Duodenal mucosa (tissue), 2 donors: ENCODE data around the gene TMEM200A.

Source experiments
- H3K27ac ChIP-seq: one replicate; pipeline ENCODE4 v1.7.0; 2013; ENCODE audit warnings: low read depth, low read length
- H3K27me3 ChIP-seq, 2 donors: one replicate each; pipeline ENCODE4 v1.7.0; 2013; ENCODE audit warnings: low read length in 2 of 2, control low read depth in 1 of 2; ENCODE audit not compliant: insufficient read depth in 2 of 2, control insufficient read depth in 1 of 2
- H3K36me3 ChIP-seq, 2 donors: one replicate each; pipeline ENCODE4 v1.7.0; 2013; ENCODE audit warnings: low read length in 2 of 2, control low read depth in 1 of 2; ENCODE audit not compliant: insufficient read depth in 2 of 2, control insufficient read depth in 1 of 2
- H3K4me1 ChIP-seq, 2 donors: one replicate each; pipeline ENCODE4 v1.7.0; 2013; ENCODE audit warnings: low read length in 2 of 2, control low read depth in 1 of 2; ENCODE audit not compliant: insufficient read depth in 2 of 2, control insufficient read depth in 1 of 2
- H3K4me3 ChIP-seq, 2 donors: one replicate each; pipeline ENCODE4 v1.7.0; 2013; ENCODE audit warnings: low read length in 2 of 2, low read depth in 1 of 2
- H3K9ac ChIP-seq, 2 donors: one replicate each; pipeline ENCODE4 v1.7.0; 2013; ENCODE audit warnings: low read length in 2 of 2, low read depth in 1 of 2
- H3K9me3 ChIP-seq, 2 donors: one replicate each; pipeline ENCODE4 v1.7.0; 2013; ENCODE audit warnings: low read length in 2 of 2, control low read depth in 1 of 2; ENCODE audit not compliant: control insufficient read depth in 1 of 2

TMEM200A gene

DNA sequence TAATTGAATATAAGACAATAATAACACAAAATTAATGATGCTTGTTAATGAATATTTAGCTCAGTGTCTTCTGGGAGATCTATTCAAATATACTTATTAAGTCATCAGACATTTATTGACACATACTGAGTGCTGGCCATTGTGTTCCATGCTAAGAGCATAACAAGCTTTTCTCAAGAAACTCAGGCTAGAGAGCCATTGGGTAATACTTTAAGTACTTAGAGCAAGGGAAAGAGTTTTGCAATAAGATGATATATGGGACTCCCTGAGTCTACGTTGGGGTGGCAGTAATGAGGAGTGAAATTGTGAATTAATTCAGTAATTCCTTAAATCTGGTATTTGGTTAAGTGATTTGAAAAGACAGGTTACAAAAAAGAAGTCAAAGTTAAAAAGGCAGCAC lies 11.1 kb downstream of the TMEM200A start:
- Histone ChIP-seq H3K9me3 (no peaks in the 10 kb centered on the region), H3K9ac (no peak overlapping the region)

DNA sequence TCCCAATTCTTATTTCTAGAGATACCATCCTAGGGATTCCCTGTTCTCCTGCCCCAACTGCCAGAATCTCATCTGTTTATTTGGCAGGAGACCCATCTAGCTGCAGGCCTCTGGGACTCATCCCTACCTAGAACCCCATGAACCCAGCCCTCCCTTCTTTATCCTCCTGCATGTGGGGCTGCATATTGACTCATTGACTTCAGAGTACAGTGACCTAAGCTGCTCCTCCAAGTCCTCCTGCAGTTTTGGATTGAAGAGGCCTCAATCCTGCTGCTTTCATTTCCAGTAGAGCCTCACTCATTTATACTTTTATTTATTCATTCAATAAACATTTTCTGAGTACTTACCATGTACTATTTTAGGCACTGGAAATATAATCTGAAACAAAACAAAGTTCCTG lies 11.6 kb downstream of the TMEM200A start:
- H3K4me3 ChIP-seq: peak overlapping the region in 1 of 2 donors; percentile 30
- no peaks in the 10 kb centered on the region for H3K36me3 ChIP-seq
- no peak overlapping the region for H3K27ac ChIP-seq
- H3K9ac ChIP-seq: peak overlapping the region in 1 of 2 donors; percentile 2
- H3K9me3 ChIP-seq: no peaks in the 10 kb centered on the region
- peaks cover 10 to 32% of the 10 kb centered on the region in 2 donors for H3K4me1 ChIP-seq
- H3K27me3 ChIP-seq: no peaks in the 10 kb centered on the region

More for the DNA sequence above, 11.1 kb downstream of the TMEM200A start:
- H3K4me1 ChIP-seq: peaks cover 10 to 32% of the 10 kb centered on the region in 2 donors
- H3K36me3 ChIP-seq: no peaks in the 10 kb centered on the region
- H3K27ac ChIP-seq: no peak overlapping the region
- no peak overlapping the region for H3K4me3 ChIP-seq
- no peaks in the 10 kb centered on the region for H3K27me3 ChIP-seq

DNA sequence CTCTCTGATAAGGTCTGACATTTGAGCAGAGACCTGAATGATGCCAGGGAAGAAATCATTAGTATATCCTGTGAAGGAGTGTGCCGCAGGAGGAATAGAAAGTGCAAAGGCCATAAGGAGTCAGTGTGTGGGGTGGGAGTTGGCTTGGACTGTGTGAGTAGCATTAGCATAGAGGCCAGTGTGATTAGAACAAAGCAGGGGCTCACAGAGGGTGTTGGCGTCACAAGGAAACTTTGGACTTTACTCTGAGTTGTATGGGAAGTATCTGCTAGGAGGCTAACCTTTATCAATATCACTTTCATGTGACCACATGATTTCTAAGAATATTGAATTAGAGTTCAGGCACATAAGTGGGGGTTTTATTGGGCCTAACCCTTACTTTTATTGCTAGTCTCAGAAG lies 12.1 kb downstream of the TMEM200A start:
- Histone ChIP-seq H3K4me1 (peaks cover 10 to 32% of the 10 kb centered on the region in 2 donors), H3K9me3 (no peaks in the 10 kb centered on the region), H3K36me3 (no peaks in the 10 kb centered on the region), H3K27me3 (no peaks in the 10 kb centered on the region), H3K27ac (no peak overlapping the region), H3K9ac (peak overlapping the region in 1 of 2 donors; percentile 2), H3K4me3 (peak overlapping the region in 1 of 2 donors; percentile 30)

DNA sequence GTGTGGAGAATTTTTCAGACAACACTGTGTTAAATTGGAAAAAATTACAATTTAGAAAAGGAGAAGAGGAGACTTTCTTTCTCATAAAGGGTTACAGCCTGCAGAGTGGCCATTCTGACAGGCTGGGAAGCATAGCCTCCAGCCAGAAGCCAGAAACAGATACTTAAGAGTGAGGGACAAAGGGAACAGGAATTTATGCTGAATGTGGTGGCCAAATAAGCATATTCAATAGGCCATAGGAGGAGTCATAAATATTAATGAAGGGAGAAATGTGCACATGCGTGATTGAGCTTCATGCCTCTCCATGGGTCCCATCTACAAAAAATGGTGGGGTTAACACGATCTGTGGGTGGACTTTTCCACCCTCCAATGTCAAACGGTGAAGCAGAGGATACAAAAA lies 13.4 kb downstream of the TMEM200A start:
- Histone ChIP-seq H3K9ac (no peak overlapping the region), H3K9me3 (no peaks in the 10 kb centered on the region), H3K4me1 (peaks cover 10 to 32% of the 10 kb centered on the region in 2 donors), H3K27ac (no peak overlapping the region), H3K36me3 (no peaks in the 10 kb centered on the region), H3K27me3 (no peaks in the 10 kb centered on the region), H3K4me3 (no peak overlapping the region)

DNA sequence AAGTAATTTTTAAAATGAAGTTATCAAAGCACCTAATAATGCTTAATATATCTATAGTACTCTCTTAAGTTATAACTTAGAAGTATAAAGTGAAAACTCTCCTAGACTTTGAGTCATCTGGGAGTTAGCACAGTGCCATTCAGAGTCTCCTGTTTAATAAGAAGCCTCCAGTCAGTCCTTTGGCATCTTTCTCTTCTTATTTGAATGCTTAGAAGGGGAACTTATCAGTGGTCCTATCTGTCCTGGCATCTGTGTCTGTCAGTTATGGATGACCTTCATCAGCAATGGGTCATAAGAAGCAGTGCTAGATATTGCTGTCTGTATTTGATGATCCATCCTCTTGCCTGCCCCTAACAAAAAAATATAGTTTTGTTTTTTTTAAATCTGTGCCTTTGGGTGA lies 15.2 kb downstream of the TMEM200A start:
- H3K27ac ChIP-seq: no peak overlapping the region
- H3K27me3 ChIP-seq: no peaks in the 10 kb centered on the region
- H3K9ac ChIP-seq: no peak overlapping the region
- H3K4me1 ChIP-seq: peaks cover 10 to 25% of the 10 kb centered on the region in 2 donors
- no peak overlapping the region for H3K4me3 ChIP-seq
- H3K36me3 ChIP-seq: no peaks in the 10 kb centered on the region
- no peaks in the 10 kb centered on the region for H3K9me3 ChIP-seq

DNA sequence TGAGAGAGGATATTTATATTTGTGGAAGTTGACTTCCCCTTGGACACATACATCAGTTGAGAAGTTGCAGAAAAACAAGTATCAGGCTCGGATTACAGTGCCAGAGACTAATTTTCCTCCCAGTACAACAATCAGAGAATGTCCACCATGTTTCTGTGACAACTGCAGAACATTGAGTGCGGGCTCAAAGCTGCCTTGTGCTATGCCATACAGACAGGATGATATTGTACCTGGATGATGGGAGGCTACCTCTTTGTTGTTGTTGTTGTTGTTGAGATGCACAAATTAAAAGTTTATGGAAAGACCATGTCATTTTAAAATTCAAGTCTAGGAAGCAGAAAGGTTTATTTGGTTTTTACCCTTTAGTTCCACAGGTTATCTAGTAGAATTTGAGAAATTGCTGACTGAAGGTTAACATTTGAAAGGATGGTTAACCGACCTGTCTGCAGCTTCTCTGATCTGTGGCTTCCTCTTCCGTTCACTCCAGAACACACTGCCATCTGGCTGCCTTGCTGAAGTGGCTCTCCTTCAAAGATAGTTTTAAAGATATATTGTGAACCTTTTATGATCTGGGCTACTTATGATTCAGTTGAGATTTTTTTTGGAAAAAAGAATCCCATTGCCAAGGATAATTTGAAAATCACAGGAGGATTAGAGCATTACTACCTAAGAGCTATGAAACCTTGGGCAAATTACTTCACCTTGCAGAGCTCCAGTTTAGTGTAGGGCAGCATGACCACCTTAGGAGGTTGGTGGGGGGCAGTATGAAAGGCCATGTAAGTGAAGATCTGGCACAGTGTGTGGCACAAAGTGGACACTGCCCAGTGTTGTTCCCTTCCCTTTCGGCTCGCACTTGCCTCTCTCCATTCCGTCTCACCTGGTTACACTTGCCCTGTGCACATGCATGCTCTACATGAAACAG lies 15.9 kb downstream of the TMEM200A start:
- Histone ChIP-seq H3K27me3 (no peaks in the 10 kb centered on the region), H3K27ac (no peak overlapping the region), H3K36me3 (no peaks in the 10 kb centered on the region), H3K4me3 (no peak overlapping the region), H3K9ac (no peak overlapping the region), H3K9me3 (no peaks in the 10 kb centered on the region), H3K4me1 (peaks cover 10 to 24% of the 10 kb centered on the region in 2 donors)

DNA sequence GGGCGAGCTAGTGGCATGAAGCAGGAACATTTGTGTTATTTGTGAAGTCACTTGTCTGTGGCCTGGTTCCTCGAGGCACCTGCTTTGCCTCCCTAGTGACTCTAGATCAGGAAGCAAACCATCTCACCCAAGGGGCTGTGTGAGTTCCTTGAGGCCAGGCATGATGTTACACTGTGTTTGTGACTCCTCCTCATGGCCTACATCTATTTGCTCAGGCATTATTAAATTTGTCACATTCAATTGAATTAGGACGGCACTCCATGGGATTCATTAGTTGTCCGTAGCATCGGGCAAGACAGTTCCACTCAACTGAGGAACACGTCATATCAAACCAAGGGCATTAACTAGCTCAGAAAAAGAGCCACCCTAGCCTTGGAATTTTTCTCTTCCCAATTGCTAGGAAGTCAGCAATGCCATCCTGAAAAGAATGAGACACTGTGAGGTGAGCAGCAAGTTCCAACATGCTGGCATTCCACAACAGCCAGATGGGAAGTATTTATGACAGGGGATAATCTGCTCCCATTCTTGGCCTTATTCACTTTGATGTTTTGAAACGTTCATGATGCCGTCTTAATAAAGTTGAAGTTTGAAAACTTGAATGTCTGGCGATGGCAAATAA lies 17.2 kb downstream of the TMEM200A start:
- H3K9me3 ChIP-seq: no peaks in the 10 kb centered on the region
- H3K9ac ChIP-seq: no peak overlapping the region
- H3K4me1 ChIP-seq: peaks cover 0 to 11% of the 10 kb centered on the region in 2 donors
- H3K36me3 ChIP-seq: no peaks in the 10 kb centered on the region
- H3K4me3 ChIP-seq: no peak overlapping the region
- H3K27ac ChIP-seq: no peak overlapping the region
- H3K27me3 ChIP-seq: no peaks in the 10 kb centered on the region

DNA sequence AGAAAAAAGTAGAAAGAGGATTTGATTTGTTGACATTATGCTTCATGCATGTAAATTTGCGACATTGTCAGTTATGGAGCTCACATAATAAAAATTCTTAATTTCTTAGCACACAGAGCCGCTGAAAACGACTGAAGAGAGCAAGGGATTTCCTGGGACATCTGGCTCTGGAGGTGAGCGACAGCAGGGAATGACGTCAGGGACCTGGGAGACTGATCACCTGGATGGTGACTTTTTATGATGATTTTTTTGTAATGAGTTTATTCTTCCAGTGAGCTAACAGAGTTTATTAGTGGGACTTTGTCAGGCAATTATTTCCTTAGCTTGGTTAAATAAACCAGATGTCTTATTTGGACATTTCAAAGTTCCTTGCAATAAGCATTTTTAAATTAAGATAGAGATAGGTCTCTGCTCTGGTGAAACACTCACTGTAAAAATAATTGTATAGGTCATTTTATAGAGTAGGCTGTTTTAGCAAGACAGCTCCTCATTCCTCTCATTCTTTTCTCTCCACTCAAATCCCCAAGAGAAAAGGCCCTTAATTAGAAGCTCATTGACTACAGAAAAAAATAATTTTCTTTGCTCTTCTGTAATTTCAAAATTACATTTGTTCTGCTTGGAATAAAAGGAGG lies 19.4 kb downstream of the TMEM200A start:
- H3K9ac ChIP-seq: no peak overlapping the region
- H3K4me1 ChIP-seq: no peaks in the 10 kb centered on the region
- H3K27me3 ChIP-seq: no peaks in the 10 kb centered on the region

DNA sequence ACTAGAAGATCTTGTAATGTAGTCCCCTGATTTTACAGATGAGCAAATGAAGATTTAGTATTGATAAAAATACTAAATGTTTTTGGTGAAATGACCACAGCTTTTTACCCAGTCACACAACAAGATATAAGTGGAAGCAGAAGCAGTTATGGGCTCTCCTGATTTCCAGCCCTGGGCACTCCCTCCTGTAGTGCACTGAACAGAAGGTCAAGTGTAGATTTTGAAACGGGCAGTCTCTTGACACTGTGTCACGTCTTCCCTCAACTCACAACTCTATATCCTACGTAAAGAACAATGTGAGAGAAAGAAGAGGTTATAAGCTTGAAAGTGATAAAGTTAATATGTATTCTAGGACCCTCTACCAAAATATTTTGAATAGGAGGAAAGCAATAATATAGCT lies 23.3 kb downstream of the TMEM200A start:
- H3K27me3 ChIP-seq: no peaks in the 10 kb centered on the region
- H3K36me3 ChIP-seq: no peaks in the 10 kb centered on the region
- no peaks in the 10 kb centered on the region for H3K4me1 ChIP-seq
- H3K9ac ChIP-seq: no peak overlapping the region
- no peak overlapping the region for H3K4me3 ChIP-seq
- H3K27ac ChIP-seq: no peak overlapping the region
- no peaks in the 10 kb centered on the region for H3K9me3 ChIP-seq

More for the DNA sequence above, 19.4 kb downstream of the TMEM200A start:
- Histone ChIP-seq H3K4me3 (no peak overlapping the region), H3K36me3 (no peaks in the 10 kb centered on the region), H3K27ac (no peak overlapping the region), H3K9me3 (no peaks in the 10 kb centered on the region)

DNA sequence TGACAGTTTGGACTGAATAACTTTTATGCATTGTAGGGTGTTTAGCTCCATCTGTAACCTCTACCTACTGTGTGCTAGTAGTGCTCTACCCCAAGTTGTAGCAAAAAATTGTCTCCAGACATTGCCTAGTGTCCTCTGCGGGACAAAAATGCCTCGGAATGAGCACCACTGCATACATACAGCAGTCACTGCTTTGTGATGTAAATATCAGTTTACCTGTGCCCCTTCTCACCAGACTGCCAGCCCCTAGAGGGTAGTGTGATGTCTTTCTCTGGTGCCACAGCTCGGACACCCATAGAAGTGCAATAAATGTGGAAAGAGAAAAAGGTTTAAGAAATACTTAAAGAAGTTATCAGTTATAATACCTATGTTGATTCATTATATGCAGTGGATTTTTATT lies 25.1 kb downstream of the TMEM200A start:
- Histone ChIP-seq H3K9ac (no peak overlapping the region), H3K27me3 (no peaks in the 10 kb centered on the region), H3K36me3 (no peaks in the 10 kb centered on the region), H3K27ac (no peak overlapping the region), H3K9me3 (no peaks in the 10 kb centered on the region), H3K4me1 (no peaks in the 10 kb centered on the region), H3K4me3 (no peak overlapping the region)
